ENCODE measurements around the gene OR10A5.
"Not testable (repeated sequence)": the region's sequence is repeated elsewhere in the genome, so short reads cannot be mapped to it uniquely, and the experiment has no call there.

Gene OR10A5

GRCh38 chr11:6876914-6877313 is 31.4 kb downstream of the OR10A5 start:
- no peak for DNase-seq

GRCh38 chr11:6882751-6883150 is 37.3 kb downstream of the OR10A5 start:
- DNase-seq = no peak

- not testable (repeated sequence) for DNase-seq
Observed at GRCh38 chr11:6887711-6888110, 42.2 kb downstream of the OR10A5 start.

GRCh38 chr11:6888830-6889229 is 43.3 kb downstream of the OR10A5 start:
- DNase-seq = no peak

GRCh38 chr11:6889835-6890234 is 44.4 kb downstream of the OR10A5 start:
- no peak for DNase-seq

GRCh38 chr11:6892400-6892799 is 46.9 kb downstream of the OR10A5 start, which contains the start of gene OR2D2:
TSS of gene OR2D2 (minus strand) at chr11:6892500. CDS start at chr11:6892500, 0 bp downstream.
- DNase-seq = no peak

GRCh38 chr11:6894097-6894496 is 48.6 kb downstream of the OR10A5 start:
- DNase-seq = no peak

GRCh38 chr11:6895010-6895409 is 49.5 kb downstream of the OR10A5 start:
- DNase-seq = no peak
